GM11168 (cell line): Measurements from ENCODE around the gene SPARCL1.

Source experiments
- in situ Hi-C: fragments of 300-500 bp; cut with MboI; formaldehyde crosslinking; loops from one replicate; pipeline ENCODE4 v1.12.0; 2022; ENCODE audit warnings: low sequenced_read_pairs; ENCODE audit not compliant: unreplicated experiment

Gene SPARCL1

GRCh38 chr4:87541956-87542709 is 13.0 kb upstream of the SPARCL1 start:
- in situ Hi-C loops: no loop called here

GRCh38 chr4:87541521-87541920 is 12.3 kb upstream of the SPARCL1 start:
- in situ Hi-C loops: no loop called here

DNA sequence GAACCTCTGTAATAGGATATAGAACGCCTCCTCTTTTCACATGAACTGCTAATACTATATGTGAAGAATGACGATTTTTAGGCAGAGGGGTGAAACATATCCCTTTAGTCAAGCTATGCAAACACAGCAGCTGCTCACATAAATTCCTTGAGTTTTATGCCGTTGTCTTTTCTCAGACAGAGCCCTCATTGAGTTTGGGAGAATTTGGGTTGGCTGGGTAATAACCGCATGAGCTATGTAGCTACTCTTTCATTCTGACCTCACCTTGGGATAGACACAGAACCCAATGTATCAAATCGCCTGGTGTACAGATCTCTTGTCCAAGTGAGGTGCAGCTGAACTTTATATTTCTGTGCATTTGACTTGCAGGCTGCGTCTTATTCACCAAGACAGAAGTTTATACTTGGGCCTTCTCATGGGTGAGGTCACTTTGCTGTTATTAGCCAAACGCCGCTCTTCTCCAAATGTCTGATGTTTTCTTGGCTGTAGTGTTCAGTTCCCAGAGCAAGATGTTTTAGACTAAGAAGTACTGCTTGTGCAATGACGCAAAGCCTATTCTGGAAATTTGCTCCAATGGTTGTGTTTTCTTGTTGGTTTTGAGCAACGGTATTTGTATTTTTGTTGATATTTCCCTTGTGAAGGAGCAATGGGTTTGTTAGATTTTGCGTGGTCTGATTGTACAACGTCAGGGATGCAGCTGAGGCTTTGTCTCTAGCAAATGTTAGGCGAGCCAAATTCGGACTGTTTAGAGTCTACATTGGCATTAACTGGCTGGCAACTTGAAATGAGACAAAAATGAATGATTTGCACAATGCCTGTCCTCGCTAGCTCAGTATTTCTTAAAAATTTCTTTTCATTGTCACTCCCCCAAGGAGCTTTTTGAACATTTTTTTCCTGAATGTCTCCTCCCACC is 11.2 kb upstream of the SPARCL1 start:
- in situ Hi-C loops: no loop called here

GRCh38 chr4:87532907-87533306 is 3.7 kb upstream of the SPARCL1 start:
- in situ Hi-C loops: no loop called here

DNA sequence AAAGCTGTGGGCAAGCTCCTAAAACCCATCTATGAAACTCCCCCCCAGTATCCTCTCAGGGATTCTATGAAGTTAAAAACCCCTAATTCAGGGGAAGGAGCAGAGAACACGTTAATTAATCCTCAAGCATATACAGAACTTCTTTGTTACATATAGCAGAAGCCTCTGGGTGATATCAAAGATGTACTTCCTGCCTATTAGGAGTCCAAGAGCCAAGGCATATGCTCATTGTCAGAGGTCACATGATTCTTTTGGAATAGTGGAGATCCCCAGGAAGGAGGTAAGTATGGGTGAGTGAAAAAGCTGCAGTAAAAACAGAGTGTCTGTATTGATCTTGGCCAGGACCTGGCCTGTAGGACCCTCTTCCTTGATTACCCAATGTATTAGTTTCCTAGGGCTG is 2.9 kb upstream of the SPARCL1 start:
- in situ Hi-C loops: no loop called here

- in situ Hi-C loops: no loop called here
Observed at GRCh38 chr4:87531621-87532020, 2.4 kb upstream of the SPARCL1 start.

GRCh38 chr4:87530868-87531267 is 1.7 kb upstream of the SPARCL1 start:
- in situ Hi-C loops: no loop called here

DNA sequence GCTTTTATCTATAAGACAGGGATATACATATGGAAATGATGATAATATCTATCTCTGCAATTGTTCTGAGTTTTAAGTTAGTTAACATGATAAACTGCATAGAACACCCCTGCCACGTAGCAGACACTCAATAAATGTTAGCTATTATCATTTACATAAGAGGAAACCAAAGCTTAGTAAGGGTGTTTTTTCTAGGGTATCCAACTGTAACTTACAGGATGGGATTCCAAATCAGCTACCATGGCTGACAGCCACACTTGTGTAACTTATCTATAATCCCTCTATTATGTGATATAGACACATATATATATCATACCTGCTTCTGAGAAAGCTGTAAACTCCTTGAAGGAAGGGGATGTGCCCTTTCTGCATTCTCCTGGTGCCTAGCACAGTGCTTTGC is 1.1 kb upstream of the SPARCL1 start:
- in situ Hi-C loops: no loop called here

- in situ Hi-C loops: no loop called here
Observed at GRCh38 chr4:87527431-87528220, 1.6 kb downstream of the SPARCL1 start.

DNA sequence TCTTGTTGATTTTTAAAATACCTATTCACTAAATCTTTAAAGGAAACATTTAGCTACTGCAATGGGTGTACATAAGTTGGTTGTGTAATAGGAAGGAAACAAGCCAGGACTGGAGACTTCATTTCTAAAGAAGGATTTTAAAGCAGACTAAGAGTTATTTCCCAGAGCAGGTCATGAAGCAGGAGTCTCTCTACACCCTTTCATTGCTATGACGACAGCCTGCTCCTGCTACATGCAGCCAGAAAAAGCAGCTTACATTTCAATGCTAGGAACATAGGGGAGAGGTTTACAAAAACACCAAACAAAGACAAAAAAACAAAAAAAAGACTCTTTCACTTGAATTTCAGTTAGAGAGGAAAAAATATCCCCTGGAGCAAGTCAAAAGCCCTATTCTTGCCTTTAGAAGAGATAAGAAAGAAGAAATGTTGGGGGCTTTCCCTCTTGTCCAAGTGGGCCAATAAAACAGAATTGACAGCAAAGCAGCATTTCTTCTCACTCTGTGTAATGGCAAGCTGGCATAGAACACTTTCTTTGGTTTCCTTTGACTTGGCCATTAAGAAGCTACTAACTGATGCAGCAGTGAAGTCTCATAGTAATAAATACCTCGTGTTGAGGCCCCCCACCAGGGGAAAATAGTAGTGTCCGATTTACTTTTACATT is 3.4 kb downstream of the SPARCL1 start:
- in situ Hi-C loops: no loop called here

DNA sequence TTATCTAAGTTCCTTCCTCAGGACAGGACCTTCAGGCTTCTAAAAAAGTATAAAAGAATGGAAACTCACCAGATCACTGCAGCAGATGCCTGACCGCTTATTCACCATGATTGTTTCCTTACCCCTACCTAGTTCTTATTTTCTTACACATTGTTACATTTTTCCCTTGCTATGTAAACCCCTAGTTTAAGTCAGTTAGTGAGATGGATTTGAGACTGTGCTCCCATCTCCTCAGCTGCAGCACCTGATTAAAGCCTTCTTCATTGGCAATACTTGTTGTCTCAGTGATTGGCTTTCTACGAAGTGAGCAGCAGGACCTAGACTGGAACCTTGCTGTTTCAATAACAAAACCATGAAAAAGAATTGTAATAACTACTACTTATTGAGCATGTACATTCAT is 4.7 kb downstream of the SPARCL1 start:
- in situ Hi-C loops: no loop called here

- in situ Hi-C loops: no loop called here
Observed at GRCh38 chr4:87523307-87523706, 5.9 kb downstream of the SPARCL1 start.

GRCh38 chr4:87521757-87522374 is 7.3 kb downstream of the SPARCL1 start:
- in situ Hi-C loops: no loop called here

- in situ Hi-C loops: no loop called here
Observed at GRCh38 chr4:87521319-87521718, 7.9 kb downstream of the SPARCL1 start.

GRCh38 chr4:87517621-87518020 is 11.6 kb downstream of the SPARCL1 start:
- in situ Hi-C loops: no loop called here

GRCh38 chr4:87516683-87517082 is 12.5 kb downstream of the SPARCL1 start:
- in situ Hi-C loops: no loop called here

- in situ Hi-C loops: no loop called here
Observed at GRCh38 chr4:87512400-87512799, 16.8 kb downstream of the SPARCL1 start.

- in situ Hi-C loops: no loop called here
Observed at GRCh38 chr4:87511500-87511899, 17.7 kb downstream of the SPARCL1 start.

- in situ Hi-C loops: no loop called here
Observed at GRCh38 chr4:87510747-87511146, 18.4 kb downstream of the SPARCL1 start.
